ENCODE results near the gene ATP10A.

DNA sequence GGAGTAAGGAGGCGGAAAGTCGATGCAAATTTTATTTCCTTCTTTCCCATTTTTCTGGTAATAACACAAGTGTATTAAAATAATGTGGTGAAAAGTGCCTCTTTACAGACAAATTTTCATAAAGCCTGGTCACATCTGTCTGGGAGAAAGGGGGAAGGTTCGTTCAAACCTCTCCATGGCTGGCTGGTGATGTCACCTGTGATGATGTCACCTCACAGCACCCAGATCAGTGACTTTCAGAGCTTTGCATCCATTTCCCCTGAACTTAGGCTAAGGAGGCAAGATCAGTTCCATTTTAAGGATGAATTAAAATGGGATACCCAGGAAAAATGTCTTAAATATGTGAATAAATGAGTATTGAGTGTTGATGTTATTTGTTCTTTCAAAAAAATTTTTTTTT, 34.1 kb downstream of the ATP10A start:
- TF ChIP-seq CTCF (IDR thresholded peaks at IDR 0.05) (no peak), POLR2A (IDR thresholded peaks at IDR 0.05) (no peak), EP300 (IDR thresholded peaks at IDR 0.05) (no peak)
